ENCODE measurements around the gene PRELID2.
"Not testable (repeated sequence)": the region's sequence is repeated elsewhere in the genome, so short reads cannot be mapped to it uniquely, and the experiment has no call there.

Gene PRELID2

DNA sequence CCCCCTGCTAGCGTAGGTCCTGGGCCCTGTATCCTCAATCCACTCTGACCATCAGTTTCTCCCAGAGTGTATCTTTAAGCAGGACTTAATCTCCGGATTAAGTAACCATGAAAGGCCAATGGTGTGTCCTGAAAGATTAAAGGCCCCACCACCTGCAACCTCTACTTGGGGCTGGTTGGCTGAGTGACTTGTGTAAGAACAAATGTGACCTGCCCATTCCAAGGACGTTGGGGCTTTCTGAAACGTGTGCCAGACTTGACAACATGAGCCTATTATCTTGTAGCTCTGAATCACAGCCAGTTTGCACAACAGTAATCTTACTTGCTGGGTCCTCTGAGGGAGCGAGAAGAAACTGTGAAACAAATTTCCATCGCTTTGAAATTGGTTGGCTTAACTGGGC is 3.1 kb upstream of the PRELID2 start:
- DNase-seq = no peak

DNA sequence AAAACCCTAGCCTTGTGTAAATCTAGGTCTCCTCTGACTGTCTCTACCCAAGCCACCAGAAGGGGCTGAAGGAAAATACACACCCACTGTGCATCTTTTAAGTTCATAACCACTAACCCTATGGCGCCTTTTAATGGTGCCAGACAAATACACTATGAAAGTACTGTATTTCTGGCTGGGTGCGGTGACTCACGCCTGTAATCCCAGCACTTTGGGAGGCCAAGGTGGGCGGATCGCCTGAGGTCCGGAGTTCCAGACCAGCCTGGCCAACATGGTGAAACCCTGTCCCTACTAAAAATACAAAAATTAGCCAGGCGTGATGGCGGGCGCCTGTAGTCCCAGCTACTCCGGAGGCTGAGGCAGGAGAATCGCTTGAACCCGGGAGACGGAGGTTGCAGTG is 1.1 kb upstream of the PRELID2 start:
- DNase-seq = not testable (repeated sequence)

- DNase-seq = no peak
Observed at GRCh38 chr5:145835848-145836239, 702 bp upstream of the PRELID2 start.

DNA sequence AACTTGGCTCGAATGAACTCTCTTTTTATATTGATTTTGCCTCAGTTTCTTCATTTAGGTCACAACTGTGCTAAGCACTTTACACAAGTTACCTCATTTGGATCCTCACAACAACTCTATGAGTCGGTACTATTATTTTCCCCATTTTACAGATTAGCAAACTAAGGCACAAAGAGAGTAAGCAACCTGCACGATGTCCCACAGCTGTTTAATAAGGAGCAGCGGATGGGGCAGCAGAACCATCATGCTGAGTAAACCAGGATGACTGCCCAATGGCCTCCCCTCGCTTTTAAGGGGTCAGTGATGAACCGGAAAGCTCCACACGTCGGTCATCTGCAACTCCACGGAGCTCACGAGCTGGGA is 607 bp downstream of the PRELID2 start:
- DNase-seq = no peak

GRCh38 chr5:145833631-145834200 is 1.4 kb downstream of the PRELID2 start:
- DNase-seq = no peak

DNA sequence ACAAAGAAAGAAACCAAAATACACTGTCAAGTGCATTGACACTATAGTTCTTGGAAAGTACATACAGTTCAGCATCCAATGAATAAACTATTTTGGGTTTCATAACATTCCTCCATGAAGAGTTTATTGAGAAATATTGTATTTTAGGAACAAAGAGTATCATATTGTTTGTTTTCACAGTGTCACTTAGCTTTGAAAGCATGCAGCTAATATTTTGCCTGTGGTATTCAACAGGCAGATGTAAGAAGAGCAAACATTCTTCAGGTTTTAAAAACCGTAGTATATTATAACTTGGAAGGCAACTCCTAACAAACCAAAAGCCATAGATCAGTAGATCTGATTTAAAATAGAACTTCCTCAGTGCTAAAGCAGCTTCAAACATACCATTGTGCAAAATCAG is 4.5 kb downstream of the PRELID2 start:
- DNase-seq = no peak

DNA sequence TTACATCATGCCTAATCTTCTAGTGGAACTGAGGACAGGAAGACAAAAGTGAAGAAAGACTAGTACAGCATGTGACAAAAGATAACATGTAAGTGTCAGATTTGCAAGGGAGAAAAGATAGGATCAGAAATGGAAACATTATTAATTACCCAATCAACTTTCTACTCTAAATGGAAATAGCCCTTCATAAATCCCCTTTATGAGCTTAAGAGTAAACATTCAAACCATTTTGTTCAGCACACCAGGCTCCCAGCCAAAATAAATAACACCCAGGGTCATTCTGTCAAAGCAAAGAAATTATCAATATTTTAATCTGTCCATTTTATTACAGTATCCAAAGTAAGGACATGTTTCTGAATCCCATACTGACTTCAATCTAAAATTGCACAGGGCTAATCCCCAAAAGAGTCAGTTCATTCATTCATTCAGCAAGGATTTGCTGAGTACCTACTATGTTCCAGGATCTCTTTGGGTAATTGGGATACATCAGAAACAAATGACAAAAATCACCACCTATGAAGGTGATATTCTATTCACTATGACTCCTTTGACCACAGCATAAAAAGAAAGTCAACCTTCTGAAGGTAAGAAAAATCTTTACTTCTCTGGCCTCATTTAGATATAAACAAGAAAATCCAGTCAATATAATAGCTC is 5.3 kb downstream of the PRELID2 start:
- no peak for DNase-seq

DNA sequence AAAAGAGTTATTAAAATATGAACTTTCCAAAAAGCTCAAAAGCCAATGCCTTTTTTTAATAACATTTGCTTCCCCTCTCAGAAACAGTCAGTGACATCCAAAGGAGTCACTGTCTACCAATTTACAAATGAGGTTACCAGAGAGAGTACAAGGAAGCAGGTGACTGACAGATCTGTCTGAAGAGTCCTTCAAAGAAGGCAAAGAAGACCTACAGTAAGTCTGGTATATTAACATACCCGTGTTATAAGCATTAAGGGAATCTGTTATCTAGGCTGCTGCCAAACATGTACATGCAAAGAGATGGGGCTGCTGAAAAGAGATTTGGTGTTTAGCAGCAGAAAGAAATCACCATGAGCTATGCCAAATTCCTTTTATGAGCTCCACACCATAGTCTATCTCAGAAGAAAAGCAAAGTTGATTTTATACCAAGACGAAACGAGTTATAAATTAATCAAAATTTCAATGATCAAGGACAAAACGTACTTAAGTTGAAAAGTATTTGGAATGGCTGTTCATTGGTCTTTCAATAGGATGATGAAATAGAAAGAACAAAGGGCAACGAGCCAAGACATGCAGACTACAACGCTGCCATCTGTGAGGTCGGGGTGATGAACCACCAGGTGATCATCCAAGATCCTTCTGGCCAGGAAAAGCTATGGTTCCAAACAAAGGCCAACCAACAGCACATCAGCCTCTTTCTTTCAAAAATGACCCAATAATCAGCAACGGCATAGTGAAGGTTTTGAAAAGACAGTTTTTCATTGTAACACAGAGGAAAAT is 8.1 kb downstream of the PRELID2 start:
- DNase-seq = no peak

- no peak for DNase-seq
Observed at GRCh38 chr5:145825751-145826180, 9.4 kb downstream of the PRELID2 start.

DNA sequence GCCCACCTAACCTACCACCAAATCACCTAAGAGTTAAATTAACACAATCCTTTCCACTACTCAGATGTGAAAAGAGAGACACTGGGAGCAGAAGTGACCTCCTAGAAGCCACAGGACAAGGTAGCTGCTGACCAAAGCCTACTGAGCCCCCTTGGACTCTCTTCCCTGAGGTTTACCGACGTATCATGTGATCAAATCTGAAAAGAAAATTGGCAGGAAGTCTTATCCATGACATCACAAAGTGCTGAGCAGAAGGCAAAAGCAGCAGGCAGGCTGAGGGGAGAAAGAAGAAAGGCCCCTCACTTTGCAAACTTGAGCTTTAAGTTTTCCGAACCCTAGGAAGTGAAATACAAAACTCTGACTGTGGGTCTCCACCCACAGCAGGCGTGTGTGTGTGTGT is 11.1 kb downstream of the PRELID2 start:
- no peak for DNase-seq

DNA sequence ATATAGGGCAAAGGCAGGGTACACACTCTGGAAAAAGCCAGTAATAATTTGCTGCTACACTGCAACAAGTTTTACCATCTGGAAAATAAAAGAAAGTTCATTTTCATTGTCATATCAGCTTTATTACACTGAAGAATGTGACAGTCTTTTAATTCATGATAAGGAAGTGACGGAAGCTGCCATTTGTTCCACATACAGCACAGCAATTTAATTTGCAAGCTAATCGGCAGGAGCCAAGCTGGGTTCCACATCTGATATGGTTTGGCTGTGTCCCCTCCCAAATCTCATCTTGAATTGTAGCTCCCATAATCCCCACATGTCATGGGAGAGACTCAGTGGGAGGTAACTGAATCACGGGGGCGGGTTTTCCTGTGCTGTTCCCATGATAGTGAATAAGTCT is 16.5 kb downstream of the PRELID2 start:
- DNase-seq = no peak

- DNase-seq = no peak
Observed at GRCh38 chr5:145812877-145813276, 22.3 kb downstream of the PRELID2 start.

DNA sequence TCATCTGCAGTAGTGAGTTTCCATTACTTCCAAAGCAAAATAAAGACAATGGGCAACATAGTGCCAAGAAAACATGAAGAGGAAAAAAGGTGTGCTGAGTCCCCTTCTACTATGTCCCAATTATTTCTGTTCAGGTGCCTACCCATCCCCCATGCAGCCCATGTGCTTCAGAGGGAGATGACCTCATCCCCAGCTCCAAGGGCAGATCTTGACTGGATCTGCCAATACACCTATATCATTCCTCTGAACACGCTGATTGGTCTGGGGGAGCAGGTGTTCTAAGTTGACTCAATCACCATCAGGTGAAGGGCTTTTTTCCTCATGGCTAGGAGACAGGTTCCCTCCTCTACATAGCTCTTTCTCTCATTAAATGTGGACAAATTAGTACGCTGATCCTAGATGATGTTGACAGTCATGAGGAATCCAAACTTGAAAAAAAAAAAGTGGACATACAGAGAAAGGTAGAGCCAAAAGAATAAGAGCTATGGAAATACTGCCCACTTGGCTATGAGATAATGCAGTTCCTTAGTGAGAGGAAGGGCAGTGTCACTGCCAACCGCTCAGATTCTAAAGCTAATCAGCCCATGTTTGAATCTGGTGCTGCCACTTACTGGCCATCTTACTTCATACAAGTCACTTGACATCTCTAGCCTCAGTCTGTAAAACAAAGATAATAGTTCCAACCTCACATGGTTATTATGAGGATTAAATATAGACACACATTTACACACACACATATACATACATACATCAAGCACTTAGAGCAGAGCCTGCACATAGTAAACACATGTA is 23.1 kb downstream of the PRELID2 start:
- no peak for DNase-seq

GRCh38 chr5:145806923-145807322 is 28.2 kb downstream of the PRELID2 start:
- no peak for DNase-seq

DNA sequence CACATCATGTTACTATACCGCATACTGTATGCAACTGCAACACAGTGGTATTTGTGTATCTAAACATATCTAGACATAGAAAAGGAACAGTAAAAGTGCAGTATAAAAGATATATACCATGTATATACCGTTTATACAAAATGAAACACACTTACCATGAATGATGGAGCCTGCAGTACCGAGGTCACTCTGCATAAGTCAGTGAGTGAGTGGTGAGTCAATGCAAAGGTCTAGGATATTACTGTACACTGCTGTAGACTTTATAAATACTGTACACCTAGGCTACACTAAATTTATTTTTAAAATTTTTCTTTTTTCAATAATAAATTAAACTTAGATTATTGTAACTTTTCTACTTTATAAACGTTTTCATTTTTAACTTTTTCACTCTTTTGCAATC is 29.3 kb downstream of the PRELID2 start:
- DNase-seq = no peak

- DNase-seq = no peak
Observed at GRCh38 chr5:145804701-145805100, 30.4 kb downstream of the PRELID2 start.

DNA sequence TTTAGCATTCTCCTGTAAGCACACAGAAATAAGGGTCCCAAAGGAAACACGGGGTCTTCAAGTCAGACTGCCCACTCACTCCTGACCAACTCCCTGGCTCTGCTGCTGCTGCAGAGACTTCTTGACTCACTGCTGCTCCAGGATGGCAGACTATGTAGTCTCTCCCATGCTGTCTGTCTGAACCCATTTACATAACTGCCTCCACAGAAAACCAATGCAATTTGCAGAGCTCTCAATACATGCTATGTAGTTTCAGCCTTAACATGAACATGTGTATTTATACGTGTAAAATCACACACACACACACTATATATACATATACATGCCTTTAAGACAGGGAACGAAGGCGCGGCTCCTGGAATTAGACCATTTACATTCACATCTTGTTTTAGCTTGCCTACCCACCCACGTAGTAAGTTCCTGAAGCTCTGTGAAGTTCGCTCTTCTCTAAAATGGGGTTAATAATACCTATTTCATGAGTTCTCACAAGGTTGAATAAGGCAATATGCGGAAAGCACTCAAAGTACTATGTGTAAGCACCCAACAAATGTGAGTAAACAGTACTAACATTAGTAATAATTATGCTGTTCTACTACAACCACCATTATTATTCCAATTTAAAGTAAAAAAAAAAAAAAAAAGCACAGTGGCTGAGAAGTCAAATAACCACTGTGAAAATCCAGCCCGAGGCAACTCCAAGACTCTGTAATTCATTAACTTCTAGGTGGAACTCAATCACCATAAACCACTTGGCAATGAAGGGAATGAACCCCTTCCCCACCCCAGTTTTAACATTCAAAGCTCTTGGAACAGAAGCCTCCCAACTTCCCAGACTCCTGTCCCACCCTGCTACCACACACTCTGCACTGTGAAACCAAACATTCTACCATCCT is 31.8 kb downstream of the PRELID2 start:
- DNase-seq = no peak

- DNase-seq = no peak
Observed at GRCh38 chr5:145801195-145801594, 33.9 kb downstream of the PRELID2 start.

GRCh38 chr5:145800181-145800580 is 35.0 kb downstream of the PRELID2 start:
- DNase-seq = no peak

- not testable (repeated sequence) for DNase-seq
Observed at GRCh38 chr5:145798503-145798902, 36.6 kb downstream of the PRELID2 start.

- no peak for DNase-seq
Observed at GRCh38 chr5:145797336-145797735, 37.8 kb downstream of the PRELID2 start.

GRCh38 chr5:145796318-145796717 is 38.8 kb downstream of the PRELID2 start:
- no peak for DNase-seq

All from activated CD4-positive, CD25-positive, alpha-beta regulatory T cell (primary cell).